Measurements from ENCODE around the gene RBBP9. TPM values are rescaled to one million over a fixed set of nuclear protein-coding genes. Genes with fewer than 3 reads are reported as not detected.

The RBBP9 gene
- total RNA-seq, 1 experiment from 2014 or later = 12.2 TPM

- TF ChIP-seq, protein P1, sequence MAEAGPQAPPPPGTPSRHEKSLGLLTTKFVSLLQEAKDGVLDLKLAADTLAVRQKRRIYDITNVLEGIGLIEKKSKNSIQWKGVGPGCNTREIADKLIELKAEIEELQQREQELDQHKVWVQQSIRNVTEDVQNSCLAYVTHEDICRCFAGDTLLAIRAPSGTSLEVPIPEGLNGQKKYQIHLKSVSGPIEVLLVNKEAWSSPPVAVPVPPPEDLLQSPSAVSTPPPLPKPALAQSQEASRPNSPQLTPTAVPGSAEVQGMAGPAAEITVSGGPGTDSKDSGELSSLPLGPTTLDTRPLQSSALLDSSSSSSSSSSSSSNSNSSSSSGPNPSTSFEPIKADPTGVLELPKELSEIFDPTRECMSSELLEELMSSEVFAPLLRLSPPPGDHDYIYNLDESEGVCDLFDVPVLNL (CRISPR knock-in tag; IDR thresholded peaks at IDR 0.05; ENCODE audit: borderline replicate concordance, low read depth) = no peak
- TF ChIP-seq AFF4 (CRISPR knock-in tag; IDR thresholded peaks at IDR 0.05; ENCODE audit: borderline replicate concordance) = no peak
- TF ChIP-seq, protein P2, sequence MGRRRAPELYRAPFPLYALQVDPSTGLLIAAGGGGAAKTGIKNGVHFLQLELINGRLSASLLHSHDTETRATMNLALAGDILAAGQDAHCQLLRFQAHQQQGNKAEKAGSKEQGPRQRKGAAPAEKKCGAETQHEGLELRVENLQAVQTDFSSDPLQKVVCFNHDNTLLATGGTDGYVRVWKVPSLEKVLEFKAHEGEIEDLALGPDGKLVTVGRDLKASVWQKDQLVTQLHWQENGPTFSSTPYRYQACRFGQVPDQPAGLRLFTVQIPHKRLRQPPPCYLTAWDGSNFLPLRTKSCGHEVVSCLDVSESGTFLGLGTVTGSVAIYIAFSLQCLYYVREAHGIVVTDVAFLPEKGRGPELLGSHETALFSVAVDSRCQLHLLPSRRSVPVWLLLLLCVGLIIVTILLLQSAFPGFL (CRISPR knock-in tag; IDR thresholded peaks at IDR 0.05; ENCODE audit: borderline replicate concordance) = no peak
- no peak for TF ChIP-seq ATF3 (CRISPR knock-in tag; conservative IDR thresholded peaks at IDR 0.05)
- no peak for TF ChIP-seq RORB (CRISPR knock-in tag; IDR thresholded peaks at IDR 0.05)
- TF ChIP-seq, protein P3, sequence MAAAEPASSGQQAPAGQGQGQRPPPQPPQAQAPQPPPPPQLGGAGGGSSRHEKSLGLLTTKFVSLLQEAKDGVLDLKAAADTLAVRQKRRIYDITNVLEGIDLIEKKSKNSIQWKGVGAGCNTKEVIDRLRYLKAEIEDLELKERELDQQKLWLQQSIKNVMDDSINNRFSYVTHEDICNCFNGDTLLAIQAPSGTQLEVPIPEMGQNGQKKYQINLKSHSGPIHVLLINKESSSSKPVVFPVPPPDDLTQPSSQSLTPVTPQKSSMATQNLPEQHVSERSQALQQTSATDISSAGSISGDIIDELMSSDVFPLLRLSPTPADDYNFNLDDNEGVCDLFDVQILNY (CRISPR knock-in tag; IDR thresholded peaks at IDR 0.05) = no peak
- TF ChIP-seq FOXJ3 (CRISPR knock-in tag; IDR thresholded peaks at IDR 0.05; ENCODE audit: borderline replicate concordance) = no peak
- no peak for TF ChIP-seq ZNF423 (CRISPR knock-in tag; IDR thresholded peaks at IDR 0.05)
- TF ChIP-seq TEAD1 (CRISPR knock-in tag; IDR thresholded peaks at IDR 0.05) = no peak
- no peak for TF ChIP-seq ELF4 (CRISPR knock-in tag; IDR thresholded peaks at IDR 0.05; ENCODE audit: low read depth)
- TF ChIP-seq NFATC4 (CRISPR knock-in tag; IDR thresholded peaks at IDR 0.05) = no peak
These were observed 16.2 kb upstream of the RBBP9 start for GRCh38 chr20:18513208-18513607.

DNA sequence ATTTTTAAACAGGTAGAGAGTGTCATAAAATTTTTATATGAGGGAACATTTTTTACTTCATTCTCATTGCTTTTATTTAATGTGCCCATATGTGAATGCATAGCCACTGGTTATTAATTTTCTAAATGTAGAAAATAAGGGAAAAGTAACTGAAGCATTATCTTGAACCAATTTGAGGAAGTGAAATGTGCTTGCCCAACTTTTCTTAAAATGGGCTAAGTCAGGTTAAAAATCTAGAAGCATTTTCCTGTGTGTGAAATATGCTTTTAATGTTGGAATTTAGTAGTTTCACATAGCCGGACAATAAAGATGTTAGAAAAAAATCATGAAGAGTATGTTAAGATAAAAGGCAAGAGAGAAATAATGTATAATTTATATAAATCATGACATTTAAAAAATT lies 14.5 kb upstream of the RBBP9 start:
- Mint-ChIP-seq H3K9me3 (no peaks in the 10 kb centered on the region), H3K36me3 (peaks cover 38% of the 10 kb centered on the region), H3K27me3 (ENCODE audit: low read depth) (no peaks in the 10 kb centered on the region), H3K27ac (no peak overlapping the region), H3K4me3 (no peak overlapping the region), H3K4me1 (peaks cover 15% of the 10 kb centered on the region)
- ATAC-seq (no peak), DNase-seq (ENCODE audit: low spot score) (no peak)
- CTCF ChIA-PET = no interaction called here
- POLR2A ChIA-PET = no interaction called here
- TF ChIP-seq ZNF219 (CRISPR knock-in tag; IDR thresholded peaks at IDR 0.05; ENCODE audit: borderline replicate concordance) (no peak), E2F1 (CRISPR knock-in tag; IDR thresholded peaks at IDR 0.05) (no peak), ZBTB43 (CRISPR knock-in tag; IDR thresholded peaks at IDR 0.05) (no peak), IRF2 (CRISPR knock-in tag; IDR thresholded peaks at IDR 0.05; ENCODE audit: borderline replicate concordance, low read depth) (no peak), JUN (CRISPR knock-in tag; IDR thresholded peaks at IDR 0.05) (no peak), NFYB (CRISPR knock-in tag; conservative IDR thresholded peaks at IDR 0.05; ENCODE audit: low read depth) (no peak), CREM (CRISPR knock-in tag; IDR thresholded peaks at IDR 0.05) (no peak), ATF3 (CRISPR knock-in tag; conservative IDR thresholded peaks at IDR 0.05) (no peak), CTCF (IDR thresholded peaks at IDR 0.05) (no peak)
- TF ChIP-seq, protein P1 (CRISPR knock-in tag; IDR thresholded peaks at IDR 0.05; ENCODE audit: borderline replicate concordance, low read depth) = no peak

More at GRCh38 chr20:18513208-18513607, 16.2 kb upstream of the RBBP9 start:
- DNase-seq (ENCODE audit: low spot score) = no peak
- Mint-ChIP-seq H3K4me1 (peaks cover 9% of the 10 kb centered on the region), H3K4me3 (no peak overlapping the region), H3K27ac (no peak overlapping the region), H3K36me3 (peaks cover 38% of the 10 kb centered on the region), H3K27me3 (ENCODE audit: low read depth) (no peaks in the 10 kb centered on the region), H3K9me3 (no peaks in the 10 kb centered on the region)
- POLR2A ChIA-PET = no interaction called here
- CTCF ChIA-PET = no interaction called here
- ATAC-seq = no peak

All from WTC11 (cell line).